PC-9 (cell line): ENCODE results near the gene SPRYD3. TPM values are rescaled to one million over a fixed set of nuclear protein-coding genes. Genes with fewer than 3 reads are reported as not detected.

Experiments used
- BruUV-seq: library from RNA; stranded (reverse); fragments of 400-500 nt; replicated peaks from 2 replicates; lab custom pipeline; 2021; lab: Mats Ljungman, UMichigan
- CTCF ChIA-PET: fragments of 300-600 bp; sonication (Branson Sonifier 250); formaldehyde crosslinking; loops from one replicate; lab custom pipeline; 2022; ENCODE audit warnings: antibody characterized with exemption; lab: Charles Lee
- POLR2A ChIA-PET: fragments of 300-600 bp; sonication (Branson Sonifier 250); formaldehyde crosslinking; loops from one replicate; lab custom pipeline; 2022; ENCODE audit warnings: antibody characterized with exemption; ENCODE audit not compliant: unreplicated experiment; lab: Charles Lee
- DNase-seq, 2 experiments: peaks; one replicate each; pipeline versions ENCODE4 v3.0.0 to v3.0.0-alpha.2; 2015 to 2022; ENCODE audit warnings: mixed read lengths in 1 of 2
- H2AFZ ChIP-seq: fragments of 200-600 bp; sonication (generic); 2 replicates; pipeline ENCODE4 v1.8.1; 2017; ENCODE audit warnings: antibody characterized with exemption
- H3F3A ChIP-seq: fragments of 200-600 bp; sonication (generic); 2 replicates; pipeline ENCODE4 v1.8.1; 2017; ENCODE audit warnings: antibody characterized with exemption, mild to moderate bottlenecking, low read depth; ENCODE audit not compliant: insufficient read depth
- H3K27ac ChIP-seq: fragments of 200-600 bp; sonication (generic); 2 replicates; pipeline ENCODE4 v1.6.1; 2016; ENCODE audit warnings: mixed run types
- H3K27me3 ChIP-seq: fragments of 200-600 bp; sonication (generic); 2 replicates; pipeline ENCODE4 v1.6.1; 2016; ENCODE audit warnings: low read depth, mixed run types; ENCODE audit not compliant: insufficient read depth
- H3K36me3 ChIP-seq: fragments of 200-600 bp; sonication (generic); 2 replicates; pipeline ENCODE4 v1.6.1; 2016; ENCODE audit warnings: low read depth, mixed run types
- H3K4me1 ChIP-seq: fragments of 200-600 bp; sonication (generic); replicated peaks from 2 replicates; pipeline ENCODE4 v1.6.1; 2016; ENCODE audit warnings: mixed run types; ENCODE audit not compliant: insufficient read depth
- H3K4me2 ChIP-seq: fragments of 200-600 bp; sonication (generic); 2 replicates; pipeline ENCODE4 v1.6.1; 2017; ENCODE audit warnings: mixed run types
- H3K4me3 ChIP-seq: fragments of 200-600 bp; sonication (generic); 2 replicates; pipeline ENCODE4 v1.6.1; 2016; ENCODE audit warnings: mixed run types
- H3K79me2 ChIP-seq: fragments of 200-600 bp; sonication (generic); 2 replicates; pipeline ENCODE4 v1.6.1; 2017; ENCODE audit warnings: low read depth, mixed run types
- H3K9me2 ChIP-seq: fragments of 200-600 bp; sonication (generic); 2 replicates; pipeline ENCODE4 v1.8.1; 2017; ENCODE audit warnings: mild to moderate bottlenecking; ENCODE audit not compliant: insufficient read depth
- H3K9me3 ChIP-seq: fragments of 200-600 bp; sonication (generic); 2 replicates; pipeline ENCODE4 v1.8.1; 2016; ENCODE audit warnings: low read depth; ENCODE audit not compliant: insufficient read depth
- H4K20me1 ChIP-seq: fragments of 200-600 bp; sonication (generic); 2 replicates; pipeline ENCODE4 v1.8.1; 2017; ENCODE audit not compliant: insufficient read depth
- CTCF ChIP-seq: fragments of 200-600 bp; sonication (generic); conservative IDR thresholded peaks from 2 replicates; pipeline ENCODE4 v1.6.1; 2017; ENCODE audit warnings: mixed run types, antibody characterized with exemption, mild to moderate bottlenecking, moderate library complexity
- EZH2 ChIP-seq: fragments of 200-600 bp; sonication (generic); IDR thresholded peaks from 2 replicates; pipeline ENCODE4 v1.8.0; 2017; ENCODE audit warnings: antibody characterized with exemption, low read depth
- intact Hi-C: fragments of 100-400 bp; cut with micrococcal nuclease; formaldehyde crosslinking; loops from one replicate; pipeline ENCODE4 v1.10.0; 2022; ENCODE audit not compliant: unreplicated experiment
- total RNA-seq: library from RNA; stranded (reverse); gene quantifications from 2 replicates; pipeline ENCODE4 v1.2.3, GENCODE V29; 2021

Gene SPRYD3
- total RNA-seq, 1 experiment from 2014 or later: 17.2 TPM

GRCh38 chr12:53045696-53046045 lies 33.5 kb downstream of the SPRYD3 start:
- Histone ChIP-seq H4K20me1 (peaks cover 11% of the 10 kb centered on the region; the same call in 1 of the 2 replicates), H2AFZ (0 out of 2 replicates have a peak overlapping the region, but pooled peaks have one; percentile 85), H3F3A (peaks cover 70% of the 10 kb centered on the region), H3K4me2 (peak overlapping the region; percentile 96), H3K36me3 (no peaks in the 10 kb centered on the region), H3K79me2 (no peaks in the 10 kb centered on the region), H3K9me3 (no peaks in the 10 kb centered on the region), H3K4me1 (peaks cover 17% of the 10 kb centered on the region), H3K9me2 (no peaks in the 10 kb centered on the region), H3K27me3 (no peaks in the 10 kb centered on the region), H3K27ac (no peak overlapping the region), H3K4me3 (peak overlapping the region; percentile 89)
- BruUV-seq: no TSS peak
- DNase-seq: no peak
- no peak for TF ChIP-seq EZH2
- TF ChIP-seq CTCF: no peak
- intact Hi-C loops: loop anchor here (5.0 kb wide), 1 partner anchor 38 kb away; the partner anchor contains the start of gene EIF4B
- ChIA-PET POLR2A (interaction anchor here (0.6 to 0.8 kb wide), 3 partner anchors 9 to 1041 kb away, joined by 3 to 5 read pairs (median 3); no protein-coding TSS in a partner anchor), CTCF (no interaction called here)

- no peak for TF ChIP-seq EZH2
- no peak for TF ChIP-seq CTCF
- intact Hi-C loops: loop anchor here (5.0 kb wide), 1 partner anchor 38 kb away; the partner anchor contains the start of gene EIF4B
- no TSS peak for BruUV-seq
Measured at GRCh38 chr12:53044896-53045695, 34.1 kb downstream of the SPRYD3 start.

GRCh38 chr12:53044052-53044581 lies 35.1 kb downstream of the SPRYD3 start:
- Histone ChIP-seq H3K4me3 (no peak overlapping the region), H3K36me3 (peaks cover 8% of the 10 kb centered on the region), H3K4me1 (peaks cover 17% of the 10 kb centered on the region), H3K4me2 (no peak overlapping the region), H3K79me2 (no peaks in the 10 kb centered on the region), H3K27me3 (no peaks in the 10 kb centered on the region), H3K9me3 (no peaks in the 10 kb centered on the region), H3F3A (peaks cover 77% of the 10 kb centered on the region), H3K27ac (no peak overlapping the region), H4K20me1 (peaks cover 12% of the 10 kb centered on the region), H2AFZ (no peak overlapping the region), H3K9me2 (no peaks in the 10 kb centered on the region)
- ChIA-PET CTCF (no interaction called here), POLR2A (no interaction called here)
- no TSS peak for BruUV-seq
- TF ChIP-seq EZH2 (no peak), CTCF (no peak)
- no peak for DNase-seq
- intact Hi-C loops: no loop called here

More at GRCh38 chr12:53044896-53045695, 34.1 kb downstream of the SPRYD3 start:
- Histone ChIP-seq H3K9me2 (no peaks in the 10 kb centered on the region), H3K27me3 (no peaks in the 10 kb centered on the region), H3K4me3 (peak overlapping the region; percentile 89; the same call in 1 of the 2 replicates), H3K27ac (no peak overlapping the region), H3K79me2 (no peaks in the 10 kb centered on the region), H3K4me2 (peak overlapping the region; percentile 96), H3K4me1 (peaks cover 17% of the 10 kb centered on the region), H2AFZ (no peak overlapping the region), H4K20me1 (0 out of 2 replicates have a peak, but pooled peaks cover 8% of the 10 kb centered on the region), H3F3A (peaks cover 73% of the 10 kb centered on the region), H3K36me3 (no peaks in the 10 kb centered on the region), H3K9me3 (no peaks in the 10 kb centered on the region)
- ChIA-PET CTCF (no interaction called here), POLR2A (interaction anchor here (0.6 to 0.8 kb wide), 2 partner anchors 53 to 1041 kb away, joined by 3 to 5 read pairs; no protein-coding TSS in a partner anchor)
- DNase-seq: no peak
